HepG2 (cell line): Measurements from ENCODE around the gene PGP. TPM values are rescaled to one million over a fixed set of nuclear protein-coding genes. Genes with fewer than 3 reads are reported as not detected.

Source experiments
- AKAP8 ChIP-seq: sonication (generic); formaldehyde crosslinking; IDR thresholded peaks from 2 replicates; pipeline ENCODE4 v1.5.1; 2020; ENCODE audit warnings: mild to moderate bottlenecking, missing genetic modification reagents
- ATF7-NPFF ChIP-seq: sonication (generic); formaldehyde crosslinking; IDR thresholded peaks from 2 replicates; pipeline ENCODE4 v1.8.1; 2023; ENCODE audit warnings: mild to moderate bottlenecking, low read depth, missing genetic modification reagents, moderate library complexity
- ATRX ChIP-seq: sonication (generic); formaldehyde crosslinking; IDR thresholded peaks from 2 replicates; pipeline ENCODE4 v1.4.0; 2020; ENCODE audit warnings: missing genetic modification reagents, borderline replicate concordance
- ERF ChIP-seq: IDR thresholded peaks from 2 replicates; pipeline ENCODE4 v1.6.1; 2018; ENCODE audit warnings: missing biosample characterization, missing genetic modification reagents
- FOXP1 ChIP-seq, 2 experiments: fragments of 450-650 bp in 1 of 2; IDR thresholded peaks; 2 replicates each; pipeline ENCODE4 v1.6.1; 2017 to 2018; ENCODE audit warnings: antibody characterized with exemption in 1 of 2
- HES4 ChIP-seq: sonication (generic); formaldehyde crosslinking; IDR thresholded peaks from 2 replicates; pipeline ENCODE4 v1.9.0; 2021; ENCODE audit warnings: mild to moderate bottlenecking, missing genetic modification reagents, borderline replicate concordance
- HMGA1 ChIP-seq: sonication (generic); formaldehyde crosslinking; conservative IDR thresholded peaks from 2 replicates; pipeline ENCODE4 v1.4.0; 2020; ENCODE audit warnings: missing genetic modification reagents
- IRF9 ChIP-seq: sonication (generic); formaldehyde crosslinking; IDR thresholded peaks from 2 replicates; pipeline ENCODE4 v1.8.0; 2022; ENCODE audit warnings: missing genetic modification reagents, mild to moderate bottlenecking, borderline replicate concordance
- MAZ ChIP-seq, 2 experiments: sonication (generic) in 1 of 2; formaldehyde crosslinking in 1 of 2; IDR thresholded peaks; 2 replicates each; pipeline versions ENCODE4 v1.5.0 to v1.6.1; 2012 to 2020; ENCODE audit warnings: low read depth in 2 of 2, mild to moderate bottlenecking in 2 of 2, borderline replicate concordance in 1 of 2, improper control_type of control experiment in 1 of 2, low read length in 1 of 2, missing genetic modification reagents in 1 of 2, moderate library complexity in 1 of 2
- MIXL1 ChIP-seq: IDR thresholded peaks from 2 replicates; pipeline ENCODE4 v1.6.1; 2016
- MNT ChIP-seq: fragments of 450-650 bp; IDR thresholded peaks from 2 replicates; pipeline ENCODE4 v1.6.1; 2016
- POGK ChIP-seq: sonication (generic); formaldehyde crosslinking; conservative IDR thresholded peaks from 2 replicates; pipeline ENCODE4 v1.8.0; 2022; ENCODE audit warnings: mild to moderate bottlenecking, moderate library complexity, missing genetic modification reagents
- RARA ChIP-seq: IDR thresholded peaks from 2 replicates; pipeline ENCODE4 v1.6.1; 2016; ENCODE audit warnings: missing genetic modification reagents, missing compliant biosample characterization
- SALL1 ChIP-seq: sonication (generic); formaldehyde crosslinking; IDR thresholded peaks from 2 replicates; pipeline ENCODE4 v1.8.0; 2022; ENCODE audit warnings: mild to moderate bottlenecking, missing genetic modification reagents
- SRY ChIP-seq: sonication (generic); formaldehyde crosslinking; IDR thresholded peaks from 2 replicates; pipeline ENCODE4 v1.8.0; 2022; ENCODE audit warnings: mild to moderate bottlenecking, missing genetic modification reagents
- TCF7 ChIP-seq: sonication (generic); IDR thresholded peaks from 2 replicates; pipeline ENCODE4 v1.6.1; 2016; ENCODE audit warnings: antibody characterized with exemption, low read depth
- TFDP2 ChIP-seq: sonication (generic); formaldehyde crosslinking; IDR thresholded peaks from 2 replicates; pipeline ENCODE4 v1.4.0; 2020; ENCODE audit warnings: missing genetic modification reagents
- ZNF143 ChIP-seq: sonication (generic); formaldehyde crosslinking; IDR thresholded peaks from 2 replicates; pipeline ENCODE4 v1.4.0; 2020; ENCODE audit warnings: missing genetic modification reagents
- ZNF230 ChIP-seq: sonication (generic); formaldehyde crosslinking; IDR thresholded peaks from 2 replicates; pipeline ENCODE4 v1.4.0; 2020; ENCODE audit warnings: mild to moderate bottlenecking, missing genetic modification reagents
- ZNF33B ChIP-seq: sonication (generic); formaldehyde crosslinking; IDR thresholded peaks from 2 replicates; pipeline ENCODE4 v1.5.1; 2020; ENCODE audit warnings: mild to moderate bottlenecking, missing genetic modification reagents
- ZNF543 ChIP-seq: sonication (generic); formaldehyde crosslinking; IDR thresholded peaks from 2 replicates; pipeline ENCODE4 v1.4.0; 2020; ENCODE audit warnings: mild to moderate bottlenecking, missing genetic modification reagents
- ZNF672 ChIP-seq: sonication (generic); formaldehyde crosslinking; IDR thresholded peaks from 2 replicates; pipeline ENCODE4 v1.8.1; 2022; ENCODE audit warnings: missing genetic modification reagents
- ZNF746 ChIP-seq: sonication (generic); formaldehyde crosslinking; IDR thresholded peaks from 2 replicates; pipeline ENCODE4 v1.8.0; 2022; ENCODE audit warnings: mild to moderate bottlenecking, missing genetic modification reagents
- ZNF792 ChIP-seq: IDR thresholded peaks from 2 replicates; pipeline ENCODE4 v1.6.1; 2016
- polyA plus RNA-seq, 8 experiments: library from polyadenylated mRNA; depleted of rRNA in 3 of 8; stranded (reverse) in 7 of 8; unstranded in 1 of 8; fragments of >200 nt; fragmentation: Illumina TruSeq in 4 of 8; extraction: Trizol in 4 of 8; gene quantifications; 2 replicates each; pipeline versions ENCODE4 v1.2.1 to v1.2.3, GENCODE V29; 2011 to 2016; ENCODE audit warnings: low read depth in 4 of 8, missing spikeins in 1 of 8, mixed read lengths in 1 of 8; ENCODE audit not compliant: insufficient read depth in 1 of 8
- total RNA-seq, 5 experiments: library from RNA; depleted of rRNA; stranded (reverse); fragments of >200 nt; fragmentation: Illumina TruSeq; extraction: Trizol; gene quantifications; 2 replicates each; pipeline ENCODE4 v1.2.3, GENCODE V29; 2016; ENCODE audit warnings: low read depth in 1 of 5

Gene PGP
- total and polyA plus RNA-seq, 2 of the 13 experiments (the other 11 are each of a cell fraction or from before 2014, with no cell fraction given), result 7.3 to 18.3 TPM

GRCh38 chr16:2190002-2190658 is 24.5 kb downstream of the PGP start (continued):
- TF ChIP-seq IRF9, result peak; percentile 72; the same call in 1 of the 2 replicates
- TF ChIP-seq HMGA1 (CRISPR knock-in tag), result no peak
- no peak for TF ChIP-seq ZNF143 (CRISPR knock-in tag)
- TF ChIP-seq POGK (CRISPR knock-in tag), result 0 out of 2 replicates have a peak, but pooled peaks have one; percentile 55
- TF ChIP-seq ZNF792 (CRISPR knock-in tag), result no peak
- no peak for TF ChIP-seq MIXL1 (CRISPR knock-in tag)
- TF ChIP-seq ATF7-NPFF, result no peak
- TF ChIP-seq HES4, result 0 out of 2 replicates have a peak, but pooled peaks have one; percentile 54
- peak; percentile 59; the same call in 1 of the 2 replicates for TF ChIP-seq ZNF230 (CRISPR knock-in tag)
- 0 out of 2 replicates have a peak, but pooled peaks have one; percentile 30 for TF ChIP-seq ZNF543
- no peak for TF ChIP-seq AKAP8 (CRISPR knock-in tag)
- TF ChIP-seq SALL1, result peak; percentile 44; the same call in 1 of the 2 replicates
- no peak for TF ChIP-seq ZNF33B (CRISPR knock-in tag)
- no peak for TF ChIP-seq FOXP1 (IDR thresholded peaks at IDR 0.05)
- 0 out of 2 replicates have a peak, but pooled peaks have one; percentile 13 for TF ChIP-seq FOXP1 (CRISPR knock-in tag; IDR thresholded peaks at IDR 0.05)
- no peak for TF ChIP-seq ZNF672 (CRISPR knock-in tag)
- TF ChIP-seq RARA (CRISPR knock-in tag), result 0 out of 2 replicates have a peak, but pooled peaks have one; percentile 25
- TF ChIP-seq ERF, result 0 out of 2 replicates have a peak, but pooled peaks have one; percentile 15
- no peak for TF ChIP-seq SRY (CRISPR knock-in tag)
- TF ChIP-seq TFDP2, result 0 out of 2 replicates have a peak, but pooled peaks have one; percentile 30
- TF ChIP-seq ZNF746 (CRISPR knock-in tag), result peak; percentile 75
- 0 out of 2 replicates have a peak, but pooled peaks have one; percentile 18 for TF ChIP-seq MNT
- 0 out of 2 replicates have a peak, but pooled peaks have one; percentile 4 for TF ChIP-seq MAZ (IDR thresholded peaks at IDR 0.05; ENCODE audit: borderline replicate concordance, low read depth, low read length)
- TF ChIP-seq MAZ (CRISPR knock-in tag; IDR thresholded peaks at IDR 0.05; ENCODE audit: low read depth), result no peak
- TF ChIP-seq ATRX (CRISPR knock-in tag), result no peak
- TF ChIP-seq TCF7, result peak; percentile 33; the same call in 1 of the 2 replicates
